Adipose tissue (tissue), 3 donors: ENCODE data around the gene CECR2. TPM values are rescaled to one million over a fixed set of nuclear protein-coding genes. Genes with fewer than 3 reads are reported as not detected.

Source experiments
- polyA plus RNA-seq, 3 donors: library from polyadenylated mRNA; stranded (reverse); fragments of 200-250 nt; gene quantifications; one replicate each; pipeline ENCODE4 v1.2.3, GENCODE V29; 2013
- donor health status: healthy with polysubstance abuse.
- donor health status: Bipolar disorder and iron deficiency.
- donor health status: healthy.

Gene CECR2
- polyA plus RNA-seq, 3 donors, result 0.90 to 1.4 (median 1.1) TPM

Other genes with a start within 250 kb of the CECR2 start
- under 1 TPM; 0.11 to 0.37 (median 0.28) TPM for gene TMEM121B, start 248.1 kb upstream of the CECR2 start, polyA plus RNA-seq
- 10 to 100 TPM; 24.1 to 39.1 (median 26.3) TPM for gene HDHD5, start 210.2 kb upstream of the CECR2 start, polyA plus RNA-seq
- 1 to 10 TPM; 6.2 to 9.2 (median 7.9) TPM for gene ADA2, start 150.0 kb upstream of the CECR2 start, polyA plus RNA-seq
- gene SLC25A18, start 194.0 kb downstream of the CECR2 start, polyA plus RNA-seq, result 10 to 100 TPM in 1 of 3 donors, 1 to 10 TPM in 2; 3.1 to 13.0 (median 7.6) TPM